Measurements from ENCODE around the gene DNAAF6. TPM values are rescaled to one million over a fixed set of nuclear protein-coding genes. Genes with fewer than 3 reads are reported as not detected.

DNAAF6 gene
- polyA plus RNA-seq, 1 of the 3 experiments (the other 2 are of a cell fraction): not detected

DNA sequence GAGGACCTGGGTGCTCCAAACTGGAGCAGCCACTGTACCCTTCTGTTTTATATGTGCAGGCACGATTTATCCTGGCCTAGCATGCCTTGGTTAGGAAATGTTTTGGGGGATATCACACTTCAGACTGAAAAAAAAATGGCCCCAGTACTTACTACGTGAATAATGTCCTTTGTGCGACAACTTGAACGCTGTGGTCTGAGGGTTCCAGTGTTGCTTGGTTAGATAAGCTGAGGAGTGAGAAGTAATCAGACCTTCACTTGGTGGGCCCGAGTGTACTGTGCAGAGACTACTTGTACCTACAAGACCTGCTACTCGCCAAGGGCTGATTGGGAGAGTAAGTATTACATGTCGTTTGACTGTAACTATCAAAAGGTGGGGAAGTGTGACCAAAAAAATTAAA, 678 bp downstream of the DNAAF6 start:
- Histone ChIP-seq H3K9me3 (no peaks in the 10 kb centered on the region), H3K79me2 (ENCODE audit: insufficient read depth) (no peaks in the 10 kb centered on the region), H3K4me3 (ENCODE audit: low read depth in 2 of 2, low read length in 1 of 2) (no peak overlapping the region), H3K4me1 (ENCODE audit: control insufficient read depth in 1 of 2, insufficient read depth in 2 of 2, low read depth in 1 of 2, low read length in 1 of 2) (no peaks in the 10 kb centered on the region), H3K4me2 (no peak overlapping the region), H3K9ac (no peak overlapping the region), H4K20me1 (ENCODE audit: insufficient read depth) (no peaks in the 10 kb centered on the region), H3K27ac (ENCODE audit: low read depth in 2 of 2, low read length in 1 of 2) (no peak overlapping the region), H3F3A (replicated peaks; ENCODE audit: insufficient read depth) (no peaks in the 10 kb centered on the region), H3K9me2 (no peaks in the 10 kb centered on the region), H3K27me3 (ENCODE audit: insufficient read depth) (peaks cover 11% of the 10 kb centered on the region; the same call in 1 of the 2 replicates), H2AFZ (ENCODE audit: low read depth) (0 out of 2 replicates have a peak overlapping the region, but pooled peaks have one; percentile 29), H3K36me3 (replicated peaks in 1 of 2; ENCODE audit: control insufficient read depth in 1 of 2, insufficient read depth in 2 of 2, low read length in 1 of 2) (no peaks in the 10 kb centered on the region)
- 65% methylated on average over 7 of the region's 7 CpGs for WGBS (ENCODE audit: low lambda C conversion rate)
- POLR2A ChIA-PET: no interaction called here
- DNase-seq: no peak
- TF ChIP-seq ELF1 (IDR thresholded peaks at IDR 0.05) (no peak), FOSL2 (IDR thresholded peaks at IDR 0.05; ENCODE audit: borderline replicate concordance, low read depth) (no peak), EZH2phosphoT487 (IDR thresholded peaks at IDR 0.05; ENCODE audit: borderline replicate concordance, low read depth) (no peak)
- TF ChIP-seq, protein P1, sequence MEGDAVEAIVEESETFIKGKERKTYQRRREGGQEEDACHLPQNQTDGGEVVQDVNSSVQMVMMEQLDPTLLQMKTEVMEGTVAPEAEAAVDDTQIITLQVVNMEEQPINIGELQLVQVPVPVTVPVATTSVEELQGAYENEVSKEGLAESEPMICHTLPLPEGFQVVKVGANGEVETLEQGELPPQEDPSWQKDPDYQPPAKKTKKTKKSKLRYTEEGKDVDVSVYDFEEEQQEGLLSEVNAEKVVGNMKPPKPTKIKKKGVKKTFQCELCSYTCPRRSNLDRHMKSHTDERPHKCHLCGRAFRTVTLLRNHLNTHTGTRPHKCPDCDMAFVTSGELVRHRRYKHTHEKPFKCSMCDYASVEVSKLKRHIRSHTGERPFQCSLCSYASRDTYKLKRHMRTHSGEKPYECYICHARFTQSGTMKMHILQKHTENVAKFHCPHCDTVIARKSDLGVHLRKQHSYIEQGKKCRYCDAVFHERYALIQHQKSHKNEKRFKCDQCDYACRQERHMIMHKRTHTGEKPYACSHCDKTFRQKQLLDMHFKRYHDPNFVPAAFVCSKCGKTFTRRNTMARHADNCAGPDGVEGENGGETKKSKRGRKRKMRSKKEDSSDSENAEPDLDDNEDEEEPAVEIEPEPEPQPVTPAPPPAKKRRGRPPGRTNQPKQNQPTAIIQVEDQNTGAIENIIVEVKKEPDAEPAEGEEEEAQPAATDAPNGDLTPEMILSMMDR (IDR thresholded peaks at IDR 0.05): no peak
- CTCF ChIA-PET: no interaction called here

DNA sequence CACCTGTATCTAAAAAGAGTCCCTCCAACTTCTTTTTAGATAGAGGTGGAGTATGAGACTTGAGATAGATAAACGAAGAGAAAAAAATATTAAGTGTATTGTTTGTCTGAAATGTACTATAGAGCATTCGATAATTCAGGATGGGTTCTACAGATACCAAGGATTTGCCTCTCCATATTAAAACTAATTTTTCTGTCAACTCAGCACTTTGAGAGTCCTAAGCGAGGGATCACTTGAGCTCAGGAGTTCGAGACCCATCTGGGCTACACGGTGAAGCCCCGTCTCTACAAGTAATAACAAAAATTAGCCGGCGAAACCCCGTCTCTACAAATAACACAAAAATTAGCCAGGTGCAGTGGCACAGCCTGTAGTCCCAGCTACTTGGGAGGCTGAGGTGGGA, 1.5 kb downstream of the DNAAF6 start:
- Histone ChIP-seq H3K27me3 (ENCODE audit: insufficient read depth) (peaks cover 11% of the 10 kb centered on the region; the same call in 1 of the 2 replicates), H4K20me1 (ENCODE audit: insufficient read depth) (no peaks in the 10 kb centered on the region), H3K4me1 (ENCODE audit: control insufficient read depth in 1 of 2, insufficient read depth in 2 of 2, low read depth in 1 of 2, low read length in 1 of 2) (no peaks in the 10 kb centered on the region), H3K9ac (no peak overlapping the region), H3K27ac (ENCODE audit: low read depth in 2 of 2, low read length in 1 of 2) (no peak overlapping the region), H3K79me2 (ENCODE audit: insufficient read depth) (no peaks in the 10 kb centered on the region), H3K4me3 (ENCODE audit: low read depth in 2 of 2, low read length in 1 of 2) (no peak overlapping the region), H3K9me2 (no peaks in the 10 kb centered on the region), H3K36me3 (replicated peaks in 1 of 2; ENCODE audit: control insufficient read depth in 1 of 2, insufficient read depth in 2 of 2, low read length in 1 of 2) (no peaks in the 10 kb centered on the region), H3K4me2 (no peak overlapping the region), H3K9me3 (no peaks in the 10 kb centered on the region), H3F3A (replicated peaks; ENCODE audit: insufficient read depth) (no peaks in the 10 kb centered on the region), H2AFZ (ENCODE audit: low read depth) (no peak overlapping the region)
- WGBS (ENCODE audit: low lambda C conversion rate): 46% methylated on average over 8 of the region's 9 CpGs
- ChIA-PET CTCF (no interaction called here), POLR2A (no interaction called here)
- TF ChIP-seq SMC3 (IDR thresholded peaks at IDR 0.05; ENCODE audit: low read depth, low read length): no peak
- DNase-seq: no peak

DNA sequence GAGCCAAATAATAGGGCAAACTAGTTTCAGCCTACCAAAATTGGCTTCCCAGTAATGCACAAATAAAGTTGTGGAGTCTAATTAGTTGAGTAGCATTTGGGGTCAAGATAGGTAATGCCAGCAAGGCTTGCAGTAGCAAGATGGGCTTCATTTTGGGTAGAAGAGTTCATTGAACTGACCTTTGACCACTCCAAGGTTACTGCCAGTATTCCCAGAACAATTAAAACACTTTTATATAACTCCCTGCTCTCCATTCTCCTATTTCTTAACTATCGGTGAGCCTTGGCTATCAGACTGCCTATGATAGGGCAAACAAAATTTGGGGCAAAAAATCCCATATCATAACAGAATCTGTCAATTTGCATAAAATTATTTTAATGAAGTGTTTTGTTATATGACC, 7.1 kb downstream of the DNAAF6 start:
- Histone ChIP-seq H3K9ac (no peak overlapping the region), H3K4me1 (ENCODE audit: control insufficient read depth in 1 of 2, insufficient read depth in 2 of 2, low read depth in 1 of 2, low read length in 1 of 2) (no peaks in the 10 kb centered on the region; a peak in 1 of 4 replicates), H3K4me3 (ENCODE audit: low read depth in 2 of 2, low read length in 1 of 2) (no peak overlapping the region), H2AFZ (ENCODE audit: low read depth) (no peak overlapping the region), H3K27ac (ENCODE audit: low read depth in 2 of 2, low read length in 1 of 2) (no peak overlapping the region), H3K27me3 (ENCODE audit: insufficient read depth) (peaks cover 10% of the 10 kb centered on the region; the same call in 1 of the 2 replicates), H3K4me2 (no peak overlapping the region), H3K36me3 (replicated peaks in 1 of 2; ENCODE audit: control insufficient read depth in 1 of 2, insufficient read depth in 2 of 2, low read length in 1 of 2) (no peaks in the 10 kb centered on the region), H3K9me3 (no peaks in the 10 kb centered on the region), H4K20me1 (ENCODE audit: insufficient read depth) (no peaks in the 10 kb centered on the region), H3K79me2 (ENCODE audit: insufficient read depth) (no peaks in the 10 kb centered on the region), H3K9me2 (no peaks in the 10 kb centered on the region), H3F3A (replicated peaks; ENCODE audit: insufficient read depth) (no peaks in the 10 kb centered on the region)
- ChIA-PET CTCF (no interaction called here), POLR2A (no interaction called here)
- TF ChIP-seq SMC3 (IDR thresholded peaks at IDR 0.05; ENCODE audit: low read depth, low read length) (no peak), TEAD4 (IDR thresholded peaks at IDR 0.05; ENCODE audit: borderline replicate concordance, insufficient read depth) (no peak), FOXJ3 (CRISPR knock-in tag; IDR thresholded peaks at IDR 0.05) (no peak), NFIC (IDR thresholded peaks at IDR 0.05; ENCODE audit: borderline replicate concordance) (no peak), RFX5 (IDR thresholded peaks at IDR 0.05; ENCODE audit: low read length) (no peak), MEF2A (IDR thresholded peaks at IDR 0.05; ENCODE audit: borderline replicate concordance, low read depth) (no peak), GATA2 (CRISPR knock-in tag; IDR thresholded peaks at IDR 0.05) (no peak), CHD2 (IDR thresholded peaks at IDR 0.05; ENCODE audit: low read length, partially characterized antibody) (no peak), GABPA (IDR thresholded peaks at IDR 0.05; ENCODE audit: low read depth) (no peak)
- TF ChIP-seq, protein P1 (IDR thresholded peaks at IDR 0.05): no peak
- TF ChIP-seq, protein P2, sequence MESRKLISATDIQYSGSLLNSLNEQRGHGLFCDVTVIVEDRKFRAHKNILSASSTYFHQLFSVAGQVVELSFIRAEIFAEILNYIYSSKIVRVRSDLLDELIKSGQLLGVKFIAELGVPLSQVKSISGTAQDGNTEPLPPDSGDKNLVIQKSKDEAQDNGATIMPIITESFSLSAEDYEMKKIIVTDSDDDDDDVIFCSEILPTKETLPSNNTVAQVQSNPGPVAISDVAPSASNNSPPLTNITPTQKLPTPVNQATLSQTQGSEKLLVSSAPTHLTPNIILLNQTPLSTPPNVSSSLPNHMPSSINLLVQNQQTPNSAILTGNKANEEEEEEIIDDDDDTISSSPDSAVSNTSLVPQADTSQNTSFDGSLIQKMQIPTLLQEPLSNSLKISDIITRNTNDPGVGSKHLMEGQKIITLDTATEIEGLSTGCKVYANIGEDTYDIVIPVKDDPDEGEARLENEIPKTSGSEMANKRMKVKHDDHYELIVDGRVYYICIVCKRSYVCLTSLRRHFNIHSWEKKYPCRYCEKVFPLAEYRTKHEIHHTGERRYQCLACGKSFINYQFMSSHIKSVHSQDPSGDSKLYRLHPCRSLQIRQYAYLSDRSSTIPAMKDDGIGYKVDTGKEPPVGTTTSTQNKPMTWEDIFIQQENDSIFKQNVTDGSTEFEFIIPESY (IDR thresholded peaks at IDR 0.05; ENCODE audit: borderline replicate concordance, low read depth): no peak
- 52% methylated on average over 1 of the region's 1 CpG for WGBS (ENCODE audit: low lambda C conversion rate)
- DNase-seq: no peak

Measured in SK-N-SH (cell line).